GM12872 (cell line): Measurements from ENCODE around the gene DLGAP1.

ENCODE experiments used
- TF ChIP-seq, protein P1 (sequence below): IDR thresholded peaks from 3 replicates; pipeline ENCODE4 v1.5.1; 2011; ENCODE audit warnings: low read depth, mild to moderate bottlenecking, low read length, moderate library complexity; ENCODE audit not compliant: insufficient read depth

Gene DLGAP1

DNA sequence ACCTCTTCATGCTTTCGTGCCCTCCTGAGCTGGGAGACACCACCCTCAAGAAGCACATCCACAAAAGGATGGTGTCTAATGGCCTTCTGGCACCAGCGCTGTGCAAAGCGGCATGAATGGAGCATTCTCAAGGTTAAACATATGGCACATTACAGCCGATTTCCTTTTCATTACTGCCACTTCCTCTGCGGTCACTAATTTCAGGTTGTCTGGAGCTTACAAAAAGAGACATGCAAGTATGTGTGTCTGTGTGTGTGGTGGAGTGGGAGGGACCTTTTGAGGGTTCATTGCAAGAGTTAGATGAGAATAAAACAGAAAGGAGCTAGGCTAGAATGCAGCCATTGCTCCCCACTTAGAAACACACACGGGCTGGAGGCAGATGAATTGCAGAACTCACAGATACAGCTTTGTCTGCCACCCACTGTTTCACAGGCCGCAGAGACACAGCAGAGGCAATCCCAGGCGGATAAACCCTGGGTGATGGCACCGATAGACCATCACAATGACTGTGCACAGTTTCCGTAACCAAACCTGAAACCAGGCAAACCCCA, 929.2 kb downstream of the DLGAP1 start:
- TF ChIP-seq, protein P1, sequence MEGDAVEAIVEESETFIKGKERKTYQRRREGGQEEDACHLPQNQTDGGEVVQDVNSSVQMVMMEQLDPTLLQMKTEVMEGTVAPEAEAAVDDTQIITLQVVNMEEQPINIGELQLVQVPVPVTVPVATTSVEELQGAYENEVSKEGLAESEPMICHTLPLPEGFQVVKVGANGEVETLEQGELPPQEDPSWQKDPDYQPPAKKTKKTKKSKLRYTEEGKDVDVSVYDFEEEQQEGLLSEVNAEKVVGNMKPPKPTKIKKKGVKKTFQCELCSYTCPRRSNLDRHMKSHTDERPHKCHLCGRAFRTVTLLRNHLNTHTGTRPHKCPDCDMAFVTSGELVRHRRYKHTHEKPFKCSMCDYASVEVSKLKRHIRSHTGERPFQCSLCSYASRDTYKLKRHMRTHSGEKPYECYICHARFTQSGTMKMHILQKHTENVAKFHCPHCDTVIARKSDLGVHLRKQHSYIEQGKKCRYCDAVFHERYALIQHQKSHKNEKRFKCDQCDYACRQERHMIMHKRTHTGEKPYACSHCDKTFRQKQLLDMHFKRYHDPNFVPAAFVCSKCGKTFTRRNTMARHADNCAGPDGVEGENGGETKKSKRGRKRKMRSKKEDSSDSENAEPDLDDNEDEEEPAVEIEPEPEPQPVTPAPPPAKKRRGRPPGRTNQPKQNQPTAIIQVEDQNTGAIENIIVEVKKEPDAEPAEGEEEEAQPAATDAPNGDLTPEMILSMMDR: no peak

DNA sequence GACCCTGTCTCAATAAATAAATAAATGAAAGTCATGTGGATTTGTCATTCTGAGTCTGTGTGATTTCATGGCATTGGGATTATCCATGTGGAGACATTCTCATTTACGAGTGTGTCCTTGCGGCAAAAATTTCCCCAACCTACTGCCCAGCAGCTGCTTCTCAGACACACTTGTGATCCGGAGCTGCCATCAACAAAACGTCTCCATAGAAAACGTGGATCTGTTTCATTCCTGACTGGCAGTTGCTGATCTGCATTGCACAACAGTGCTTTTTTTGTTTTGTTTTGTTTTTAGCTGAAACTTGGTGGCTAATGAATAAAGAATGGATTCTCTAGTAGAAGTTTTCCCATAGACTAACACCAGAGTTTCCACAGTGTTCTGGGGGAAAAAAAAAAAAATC, 930.4 kb downstream of the DLGAP1 start:
- TF ChIP-seq, protein P1: no peak

DNA sequence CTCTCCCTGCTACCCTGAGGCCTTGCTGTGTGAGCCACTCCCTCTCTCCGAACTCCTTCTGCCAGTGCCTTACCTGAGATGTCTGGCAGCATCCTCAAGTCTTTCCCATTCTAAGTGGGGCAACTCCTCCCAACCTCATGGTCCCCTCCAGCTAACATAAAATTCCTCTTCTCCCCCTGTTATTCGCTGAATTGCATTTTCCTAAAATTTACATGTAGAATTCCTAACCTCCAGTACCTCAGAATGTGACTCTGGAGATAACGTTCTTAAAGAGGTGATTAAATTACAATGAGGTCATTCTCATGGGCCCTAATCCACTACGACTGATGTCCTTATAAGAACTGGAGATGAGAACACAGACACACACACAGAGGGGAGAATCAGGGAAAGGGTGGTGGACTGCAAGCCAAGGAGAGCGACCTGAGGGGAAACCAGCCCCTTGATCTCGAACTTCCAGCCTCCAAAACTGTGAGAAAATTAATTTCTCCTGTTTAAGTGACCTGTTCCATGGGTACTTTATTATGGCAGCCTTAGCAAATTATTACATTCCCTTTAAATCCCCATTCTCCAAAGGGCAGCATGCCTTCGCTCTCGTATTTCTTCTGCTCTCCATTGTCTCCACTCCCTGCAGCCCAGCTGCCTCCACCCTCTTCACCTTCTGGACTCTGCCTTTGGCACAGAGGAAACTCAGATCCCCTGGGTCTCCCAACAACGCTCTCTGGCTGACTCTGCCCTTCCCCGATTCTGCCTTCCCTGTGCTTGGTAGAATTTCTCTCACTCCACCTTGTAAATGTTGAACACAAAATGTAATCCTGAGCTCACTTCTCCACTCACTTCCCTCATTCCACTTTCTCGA, 934.6 kb downstream of the DLGAP1 start:
- TF ChIP-seq, protein P1: no peak

DNA sequence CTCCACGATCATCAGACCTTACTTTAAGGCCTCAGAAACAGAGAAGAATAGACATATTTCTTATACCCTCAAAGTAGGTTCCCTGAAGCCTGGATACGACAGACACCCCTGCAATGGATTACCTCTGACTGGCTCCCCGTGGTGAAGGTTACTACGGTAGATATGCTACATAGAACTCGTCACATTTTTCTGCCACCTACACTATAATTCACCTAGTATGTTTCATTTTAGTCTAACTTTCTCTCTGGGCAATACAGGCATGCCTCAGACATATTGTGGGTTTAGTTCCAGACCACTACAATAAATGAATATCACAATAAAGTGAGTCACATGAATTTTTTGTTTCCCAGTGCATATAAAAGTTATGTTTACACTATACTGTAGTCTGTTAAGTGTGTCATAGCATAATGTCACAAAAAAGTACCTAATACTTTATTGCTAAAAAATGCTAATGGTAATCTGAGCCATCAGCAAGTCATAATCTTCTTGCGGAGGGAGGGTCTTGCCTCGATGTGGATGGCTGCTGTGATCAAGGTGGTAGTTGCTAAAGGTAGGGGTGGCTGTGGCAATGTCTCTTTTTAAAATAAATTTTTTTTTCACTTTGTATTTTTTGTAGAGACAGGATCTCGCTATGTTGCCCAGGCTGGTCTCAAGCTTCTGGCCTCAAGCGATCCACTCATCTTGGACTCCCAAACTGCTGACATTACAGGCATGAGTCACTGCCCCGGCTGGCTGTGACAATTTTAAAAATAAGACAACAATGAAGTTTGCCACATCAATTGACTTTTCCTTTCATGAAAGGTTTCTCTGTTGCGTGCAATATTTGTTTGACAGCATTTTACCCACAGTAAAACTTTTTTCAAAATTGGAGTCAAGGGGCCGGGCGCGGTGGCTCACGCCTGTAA, 940.5 kb downstream of the DLGAP1 start:
- TF ChIP-seq, protein P1: no peak

DNA sequence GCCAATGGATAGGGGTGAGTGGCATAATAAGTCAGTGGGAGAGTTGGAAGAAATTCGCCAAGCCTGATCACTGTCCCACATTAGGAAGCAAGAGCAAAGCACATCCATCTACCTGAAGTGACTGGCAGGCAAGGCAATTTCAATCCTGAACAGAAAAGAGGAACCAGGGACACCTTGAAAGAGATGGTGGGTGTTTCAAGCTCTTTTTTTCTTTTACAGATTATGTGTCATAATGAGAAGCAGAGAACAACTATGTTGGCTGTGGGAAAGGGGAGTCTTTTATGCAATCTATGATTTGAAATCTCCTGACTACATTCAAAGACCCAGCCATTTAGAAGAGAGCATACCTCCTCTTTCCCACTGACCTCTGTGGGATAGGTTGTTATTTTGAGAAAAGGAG, 941.6 kb downstream of the DLGAP1 start:
- TF ChIP-seq, protein P1: no peak

DNA sequence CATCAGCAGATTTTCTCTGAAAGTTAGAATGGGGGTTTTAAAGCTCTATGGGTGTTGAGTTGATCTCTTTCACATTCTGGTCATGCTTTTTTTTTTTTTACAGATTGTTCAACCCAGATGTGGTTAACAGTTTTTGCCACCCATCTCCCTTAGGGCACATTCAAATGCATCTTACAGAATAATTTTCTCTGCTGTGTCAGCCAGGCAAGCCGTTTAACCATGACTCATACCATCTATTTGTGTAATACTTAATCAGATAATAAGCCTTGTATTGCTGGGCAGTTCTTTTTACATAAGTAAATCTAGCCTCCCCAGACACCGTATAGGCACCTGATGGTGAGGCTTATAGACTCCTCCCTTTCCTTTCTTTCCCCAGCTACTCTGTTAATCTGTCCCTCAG, 943.1 kb downstream of the DLGAP1 start:
- TF ChIP-seq, protein P1: no peak

DNA sequence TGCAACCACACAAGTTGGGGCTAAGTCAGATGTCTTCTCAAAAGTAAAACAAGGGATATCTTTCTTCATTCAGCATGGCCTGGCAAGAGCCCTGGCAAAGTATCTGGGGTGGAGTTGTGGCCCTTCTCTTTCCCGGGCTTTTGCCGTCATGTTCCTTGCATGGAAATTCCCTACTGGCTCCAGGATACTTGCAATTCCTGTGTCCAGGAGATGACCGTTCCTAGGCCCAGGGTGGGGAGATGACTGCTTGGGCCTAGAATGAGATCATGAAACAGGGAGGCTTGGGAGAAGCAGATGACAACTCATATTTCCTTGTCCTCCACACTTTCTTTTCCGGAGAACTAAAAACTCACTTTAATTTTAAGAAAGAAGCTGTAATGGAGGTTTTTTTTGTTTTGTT, 944.2 kb downstream of the DLGAP1 start:
- TF ChIP-seq, protein P1: no peak
